ENCODE data around the gene POLR3E.

GRCh38 chr16:22360963-22361659, 63.9 kb downstream of the POLR3E start:
- TF ChIP-seq, protein P1, sequence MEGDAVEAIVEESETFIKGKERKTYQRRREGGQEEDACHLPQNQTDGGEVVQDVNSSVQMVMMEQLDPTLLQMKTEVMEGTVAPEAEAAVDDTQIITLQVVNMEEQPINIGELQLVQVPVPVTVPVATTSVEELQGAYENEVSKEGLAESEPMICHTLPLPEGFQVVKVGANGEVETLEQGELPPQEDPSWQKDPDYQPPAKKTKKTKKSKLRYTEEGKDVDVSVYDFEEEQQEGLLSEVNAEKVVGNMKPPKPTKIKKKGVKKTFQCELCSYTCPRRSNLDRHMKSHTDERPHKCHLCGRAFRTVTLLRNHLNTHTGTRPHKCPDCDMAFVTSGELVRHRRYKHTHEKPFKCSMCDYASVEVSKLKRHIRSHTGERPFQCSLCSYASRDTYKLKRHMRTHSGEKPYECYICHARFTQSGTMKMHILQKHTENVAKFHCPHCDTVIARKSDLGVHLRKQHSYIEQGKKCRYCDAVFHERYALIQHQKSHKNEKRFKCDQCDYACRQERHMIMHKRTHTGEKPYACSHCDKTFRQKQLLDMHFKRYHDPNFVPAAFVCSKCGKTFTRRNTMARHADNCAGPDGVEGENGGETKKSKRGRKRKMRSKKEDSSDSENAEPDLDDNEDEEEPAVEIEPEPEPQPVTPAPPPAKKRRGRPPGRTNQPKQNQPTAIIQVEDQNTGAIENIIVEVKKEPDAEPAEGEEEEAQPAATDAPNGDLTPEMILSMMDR (IDR thresholded peaks at IDR 0.05): no peak
- TF ChIP-seq EZH2phosphoT487 (IDR thresholded peaks at IDR 0.05) (no peak), EZH2 (IDR thresholded peaks at IDR 0.05) (no peak)

Data from neural progenitor cell (in vitro differentiated cells).